ENCODE measurements around the gene RTRAF. TPM values are rescaled to one million over a fixed set of nuclear protein-coding genes. Genes with fewer than 3 reads are reported as not detected.

The RTRAF gene
- total RNA-seq, 1 experiment from 2014 or later, result 190 TPM

- ChIA-PET CTCF (no interaction called here), POLR2A (no interaction called here), RAD21 (ENCODE audit: low non-redundant PET in 1 of 2, low total read pairs in 2 of 2, uncharacterized antibody in 2 of 2, unreplicated experiment in 2 of 2) (no interaction called here)
- DNase-seq (ENCODE audit: low read depth, low spot score) (no peak), ATAC-seq (no peak)
- Histone ChIP-seq H3K9me2 (ENCODE audit: insufficient read depth) (no peaks in the 10 kb centered on the region), H3K27me3 (ENCODE audit: insufficient read depth, low read length) (no peaks in the 10 kb centered on the region), H3K36me3 (ENCODE audit: control insufficient read depth in 1 of 2, insufficient read depth in 2 of 2, low read length in 2 of 2) (no peaks in the 10 kb centered on the region), H3K4me2 (ENCODE audit: low read length) (no peak overlapping the region), H3K9ac (ENCODE audit: low read length) (no peak overlapping the region), H3K9me3 (ENCODE audit: control insufficient read depth in 1 of 2, insufficient read depth in 1 of 2, low read depth in 1 of 2, low read length in 2 of 2) (no peaks in the 10 kb centered on the region), H3K4me1 (ENCODE audit: control insufficient read depth in 1 of 2, insufficient read depth in 2 of 2, low read length in 2 of 2) (no peaks in the 10 kb centered on the region), H3K4me3 (replicated peaks in 1 of 2; ENCODE audit: low read depth in 1 of 2, low read length in 2 of 2) (no peak overlapping the region), H4K20me1 (ENCODE audit: insufficient read depth) (no peaks in the 10 kb centered on the region), H2AFZ (ENCODE audit: low read depth, low read length, poor library complexity, severe bottlenecking) (no peak overlapping the region), H3K27ac (ENCODE audit: low read depth, low read length) (no peak overlapping the region), H3K79me2 (ENCODE audit: insufficient read depth, low read length) (no peaks in the 10 kb centered on the region)
- TF ChIP-seq FOSL1 (IDR thresholded peaks at IDR 0.05; ENCODE audit: low read depth) (no peak), JUND (IDR thresholded peaks at IDR 0.05) (no peak), CTCF (IDR thresholded peaks at IDR 0.05 in 2 of 3, conservative IDR thresholded peaks at IDR 0.05 in 1 of 3; ENCODE audit: borderline replicate concordance in 1 of 3, insufficient read depth in 1 of 3, low read depth in 2 of 3, low read length in 2 of 3) (no peak), SRF (IDR thresholded peaks at IDR 0.05; ENCODE audit: low read depth) (no peak), ELF1 (IDR thresholded peaks at IDR 0.05; ENCODE audit: borderline replicate concordance, low read depth) (no peak), CBX3 (IDR thresholded peaks at IDR 0.05; ENCODE audit: low read depth) (no peak), EGR1 (IDR thresholded peaks at IDR 0.05; ENCODE audit: low read depth) (no peak), ZNF274 (IDR thresholded peaks at IDR 0.05; ENCODE audit: low read depth, low read length) (no peak), MAX (IDR thresholded peaks at IDR 0.05) (no peak), SP1 (IDR thresholded peaks at IDR 0.05; ENCODE audit: low read depth) (no peak), SIN3A (IDR thresholded peaks at IDR 0.05; ENCODE audit: low read depth) (no peak), EZH2 (IDR thresholded peaks at IDR 0.05) (no peak), ATF3 (IDR thresholded peaks at IDR 0.05) (no peak), ZFX (IDR thresholded peaks at IDR 0.05) (no peak), RAD21 (IDR thresholded peaks at IDR 0.05; ENCODE audit: low read depth) (no peak), TCF7L2 (IDR thresholded peaks at IDR 0.05; ENCODE audit: borderline replicate concordance, extremely low read depth, insufficient read depth, insufficient read length) (no peak), EZH2phosphoT487 (IDR thresholded peaks at IDR 0.05; ENCODE audit: borderline replicate concordance) (no peak), YY1 (IDR thresholded peaks at IDR 0.05; ENCODE audit: extremely low read depth, insufficient replicate concordance, low read depth, low read length) (no peak), CEBPB (IDR thresholded peaks at IDR 0.05; ENCODE audit: low read depth) (no peak), ZBTB33 (IDR thresholded peaks at IDR 0.05; ENCODE audit: extremely low read depth, insufficient replicate concordance, low read length) (no peak)
- BruUV-seq (replicated peaks), result no TSS peak
- intact Hi-C loops (cut with micrococcal nuclease), result no loop called here
These were observed 37.7 kb upstream of the RTRAF start for GRCh38 chr14:51951656-51952055.

All from HCT116 (cell line).